Colonic mucosa (tissue), 4 donors: ENCODE measurements around the gene ACP1. TPM values are rescaled to one million over a fixed set of nuclear protein-coding genes. Genes with fewer than 3 reads are reported as not detected.
"Not testable (repeated sequence)": the region's sequence is repeated elsewhere in the genome, so short reads cannot be mapped to it uniquely, and the experiment has no call there.

Source experiments
- DNase-seq: peaks from one replicate; pipeline ENCODE4 v3.0.0-alpha.2; 2020
- H3K27ac ChIP-seq: fragments of 200-600 bp; one replicate; pipeline ENCODE4 v1.8.0; 2021
- H3K27me3 ChIP-seq: fragments of 200-600 bp; one replicate; pipeline ENCODE4 v1.8.0; 2021
- H3K36me3 ChIP-seq: fragments of 200-600 bp; one replicate; pipeline ENCODE4 v1.8.0; 2021
- H3K4me1 ChIP-seq: fragments of 200-600 bp; one replicate; pipeline ENCODE4 v1.8.0; 2021; ENCODE audit warnings: mild to moderate bottlenecking
- H3K4me3 ChIP-seq: fragments of 200-600 bp; one replicate; pipeline ENCODE4 v1.8.0; 2021
- H3K9ac ChIP-seq, 2 donors: one replicate each; pipeline ENCODE4 v1.7.0; 2013; ENCODE audit warnings: control low read depth in 2 of 2, low read depth in 2 of 2, low read length in 2 of 2
- H3K9me3 ChIP-seq: fragments of 200-600 bp; one replicate; pipeline ENCODE4 v1.8.0; 2021
- intact Hi-C: fragments of 100-400 bp; cut with DNase I; formaldehyde crosslinking; loops from one replicate; pipeline ENCODE4 v1.14.1; 2022
- total RNA-seq, 2 donors: library from RNA; stranded (reverse); fragmentation: NEBNext Ultra II Directional in 1 of 2; extraction: Animal tissue kit (Norgen Biotek cat#: 25700) in 1 of 2; gene quantifications; one replicate each; pipeline ENCODE4 v1.2.1, GENCODE V29; 2021
- TF ChIP-seq, protein P1 (sequence below): fragments of 200-600 bp; IDR thresholded peaks from one replicate; pipeline ENCODE4 v1.8.0; 2022; ENCODE audit warnings: antibody characterized with exemption, mild to moderate bottlenecking
- donor health status: healthy.
- donor health status: DM: no; HTN: no; CAD: no.
- donor health status: DM: no; HTN: no; CAD: no.

Gene ACP1
- total RNA-seq, 2 donors from 2014 or later, result 92.5 to 106 TPM

DNA sequence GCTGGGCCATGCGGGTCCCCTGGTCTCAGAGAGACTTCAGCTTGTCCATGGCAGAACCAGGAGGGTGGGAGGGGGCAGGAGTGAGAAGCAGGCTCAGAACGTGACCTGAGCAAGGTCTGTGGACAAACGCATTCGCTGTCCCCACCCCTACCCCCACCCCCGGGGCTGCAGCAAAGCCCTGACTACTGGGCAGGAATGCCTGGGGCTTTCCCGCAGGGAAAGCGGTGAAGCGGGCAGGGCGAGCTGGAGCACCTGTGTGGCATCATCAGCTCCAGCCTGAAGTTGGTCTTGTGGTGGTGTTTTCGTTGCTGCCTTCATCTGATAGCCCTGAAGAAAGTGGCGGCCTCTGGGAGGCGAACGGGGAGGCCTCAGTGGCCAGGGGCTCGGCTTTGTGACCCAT is 49.2 kb downstream of the ACP1 start:
- H3K9me3 ChIP-seq, result no peaks in the 10 kb centered on the region
- no peak for DNase-seq
- H3K4me3 ChIP-seq, result no peak overlapping the region
- no peak overlapping the region for H3K27ac ChIP-seq
- H3K9ac ChIP-seq, result no peak overlapping the region
- no peaks in the 10 kb centered on the region for H3K27me3 ChIP-seq
- no peaks in the 10 kb centered on the region for H3K4me1 ChIP-seq
- TF ChIP-seq, protein P1, sequence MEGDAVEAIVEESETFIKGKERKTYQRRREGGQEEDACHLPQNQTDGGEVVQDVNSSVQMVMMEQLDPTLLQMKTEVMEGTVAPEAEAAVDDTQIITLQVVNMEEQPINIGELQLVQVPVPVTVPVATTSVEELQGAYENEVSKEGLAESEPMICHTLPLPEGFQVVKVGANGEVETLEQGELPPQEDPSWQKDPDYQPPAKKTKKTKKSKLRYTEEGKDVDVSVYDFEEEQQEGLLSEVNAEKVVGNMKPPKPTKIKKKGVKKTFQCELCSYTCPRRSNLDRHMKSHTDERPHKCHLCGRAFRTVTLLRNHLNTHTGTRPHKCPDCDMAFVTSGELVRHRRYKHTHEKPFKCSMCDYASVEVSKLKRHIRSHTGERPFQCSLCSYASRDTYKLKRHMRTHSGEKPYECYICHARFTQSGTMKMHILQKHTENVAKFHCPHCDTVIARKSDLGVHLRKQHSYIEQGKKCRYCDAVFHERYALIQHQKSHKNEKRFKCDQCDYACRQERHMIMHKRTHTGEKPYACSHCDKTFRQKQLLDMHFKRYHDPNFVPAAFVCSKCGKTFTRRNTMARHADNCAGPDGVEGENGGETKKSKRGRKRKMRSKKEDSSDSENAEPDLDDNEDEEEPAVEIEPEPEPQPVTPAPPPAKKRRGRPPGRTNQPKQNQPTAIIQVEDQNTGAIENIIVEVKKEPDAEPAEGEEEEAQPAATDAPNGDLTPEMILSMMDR, result no peak
- intact Hi-C loops, result no loop called here
- no peaks in the 10 kb centered on the region for H3K36me3 ChIP-seq

- H3K27ac ChIP-seq, result no peak overlapping the region
- no peak for DNase-seq
- H3K9me3 ChIP-seq, result no peaks in the 10 kb centered on the region
- H3K36me3 ChIP-seq, result no peaks in the 10 kb centered on the region
- TF ChIP-seq, protein P1, result no peak
- no peaks in the 10 kb centered on the region for H3K4me1 ChIP-seq
- H3K9ac ChIP-seq, result no peak overlapping the region
- intact Hi-C loops, result no loop called here
- H3K27me3 ChIP-seq, result no peaks in the 10 kb centered on the region
- no peak overlapping the region for H3K4me3 ChIP-seq
Measured at GRCh38 chr2:314561-315336, 50.0 kb downstream of the ACP1 start.

- H3K4me1 ChIP-seq, H3K27me3 ChIP-seq, H3K9me3 ChIP-seq, H3K4me3 ChIP-seq, H3K36me3 ChIP-seq, DNase-seq, intact Hi-C loops, H3K9ac ChIP-seq, H3K27ac ChIP-seq: not testable (repeated sequence)
Measured at GRCh38 chr2:315925-316324, 51.2 kb downstream of the ACP1 start.

- intact Hi-C loops, result no loop called here
- Histone ChIP-seq H3K4me1 (no peaks in the 10 kb centered on the region), H3K36me3 (no peaks in the 10 kb centered on the region), H3K27me3 (no peaks in the 10 kb centered on the region), H3K27ac (no peak overlapping the region), H3K9ac (no peak overlapping the region), H3K9me3 (no peaks in the 10 kb centered on the region), H3K4me3 (no peak overlapping the region)
- TF ChIP-seq, protein P1, result no peak
- DNase-seq, result no peak
Measured at GRCh38 chr2:316381-316780, 51.6 kb downstream of the ACP1 start.

GRCh38 chr2:317501-318424 is 53.0 kb downstream of the ACP1 start:
- TF ChIP-seq, protein P1, result no peak
- H3K9me3 ChIP-seq, result no peaks in the 10 kb centered on the region
- no peaks in the 10 kb centered on the region for H3K27me3 ChIP-seq
- H3K36me3 ChIP-seq, result no peaks in the 10 kb centered on the region
- no peak overlapping the region for H3K4me3 ChIP-seq
- no peak overlapping the region for H3K27ac ChIP-seq
- intact Hi-C loops, result no loop called here
- no peak for DNase-seq
- H3K9ac ChIP-seq, result no peak overlapping the region
- no peaks in the 10 kb centered on the region for H3K4me1 ChIP-seq
